SU-DHL-6 (cell line): ENCODE results near the gene ECHDC3.

Experiments used
- CTCF ChIP-seq: fragments of 200-600 bp; sonication (generic); IDR thresholded peaks from one replicate; pipeline ENCODE4 v1.5.1; 2017; ENCODE audit warnings: antibody characterized with exemption, mild to moderate bottlenecking, low read length, moderate library complexity; ENCODE audit not compliant: insufficient read depth, poor library complexity, severe bottlenecking
- EZH2phosphoT487 ChIP-seq: fragments of 200-600 bp; sonication (generic), shearing (Covaris generic); conservative IDR thresholded peaks from 2 replicates; pipeline ENCODE4 v1.6.1; 2018; ENCODE audit warnings: mild to moderate bottlenecking, antibody characterized with exemption, low read length, moderate library complexity, mixed read lengths

- TF ChIP-seq CTCF, result no peak
- TF ChIP-seq EZH2phosphoT487, result no peak
These were observed 12.0 kb downstream of the ECHDC3 start for GRCh38 chr10:11754173-11754572.
